Vagina (tissue), 2 donors: Measurements from ENCODE around the gene TMPRSS12.

ENCODE experiments used
- POLR2AphosphoS5 ChIP-seq, 2 donors: sonication (generic); formaldehyde crosslinking; IDR thresholded peaks; one replicate each; pipeline ENCODE4 v1.9.0; 2017; ENCODE audit warnings: antibody characterized with exemption in 2 of 2, mild to moderate bottlenecking in 2 of 2, low read depth in 1 of 2; ENCODE audit not compliant: insufficient read depth in 1 of 2
- TF ChIP-seq, protein P1 (sequence below), 3 experiments: fragments of 450-650 bp in 2 of 3; fragments of 200-600 bp in 1 of 3; sonication (generic) in 1 of 3; IDR thresholded peaks; one replicate each; pipeline ENCODE4 v1.5.1; 2017 to 2019; ENCODE audit warnings: antibody characterized with exemption in 3 of 3, mild to moderate bottlenecking in 2 of 3, moderate library complexity in 2 of 3

DNA sequence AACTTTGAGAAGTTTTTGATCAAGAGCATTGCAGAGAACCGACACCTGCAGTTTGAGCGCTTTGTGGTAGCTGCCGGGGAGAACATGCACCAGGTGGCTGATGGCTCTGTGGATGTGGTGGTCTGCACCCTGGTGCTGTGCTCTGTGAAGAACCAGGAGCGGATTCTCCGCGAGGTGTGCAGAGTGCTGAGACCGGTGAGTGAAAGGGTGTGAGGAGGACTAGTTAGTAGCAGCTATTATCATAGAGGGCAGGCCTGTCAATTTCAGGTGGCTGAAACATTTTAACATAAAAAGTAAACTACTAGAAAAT lies 82.6 kb downstream of the TMPRSS12 start:
- TF ChIP-seq, protein P1, sequence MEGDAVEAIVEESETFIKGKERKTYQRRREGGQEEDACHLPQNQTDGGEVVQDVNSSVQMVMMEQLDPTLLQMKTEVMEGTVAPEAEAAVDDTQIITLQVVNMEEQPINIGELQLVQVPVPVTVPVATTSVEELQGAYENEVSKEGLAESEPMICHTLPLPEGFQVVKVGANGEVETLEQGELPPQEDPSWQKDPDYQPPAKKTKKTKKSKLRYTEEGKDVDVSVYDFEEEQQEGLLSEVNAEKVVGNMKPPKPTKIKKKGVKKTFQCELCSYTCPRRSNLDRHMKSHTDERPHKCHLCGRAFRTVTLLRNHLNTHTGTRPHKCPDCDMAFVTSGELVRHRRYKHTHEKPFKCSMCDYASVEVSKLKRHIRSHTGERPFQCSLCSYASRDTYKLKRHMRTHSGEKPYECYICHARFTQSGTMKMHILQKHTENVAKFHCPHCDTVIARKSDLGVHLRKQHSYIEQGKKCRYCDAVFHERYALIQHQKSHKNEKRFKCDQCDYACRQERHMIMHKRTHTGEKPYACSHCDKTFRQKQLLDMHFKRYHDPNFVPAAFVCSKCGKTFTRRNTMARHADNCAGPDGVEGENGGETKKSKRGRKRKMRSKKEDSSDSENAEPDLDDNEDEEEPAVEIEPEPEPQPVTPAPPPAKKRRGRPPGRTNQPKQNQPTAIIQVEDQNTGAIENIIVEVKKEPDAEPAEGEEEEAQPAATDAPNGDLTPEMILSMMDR (IDR thresholded peaks at IDR 0.05): no peak
- TF ChIP-seq POLR2AphosphoS5 (IDR thresholded peaks at IDR 0.05; ENCODE audit: insufficient read depth in 1 of 2, low read depth in 1 of 2): no peak
